GM18907 (cell line): Measurements from ENCODE around the gene LTB4R.

ENCODE experiments used
- ATAC-seq: cut with Tn5 transposase; IDR thresholded peaks from one replicate; pipeline ENCODE4 v1.9.1; 2021; ENCODE audit warnings: mild to moderate bottlenecking, moderate library complexity; ENCODE audit not compliant: unreplicated experiment

LTB4R gene

GRCh38 chr14:24299255-24300191, 11.8 kb upstream of the LTB4R start, which contains the start of the genes DHRS1 and NOP9:
Gene DHRS1 (minus strand): TSS chr14:24299780. CDS start chr14:24299106, 674 bp downstream.
Gene NOP9 (plus strand): TSS chr14:24299850. CDS start chr14:24299955, 105 bp downstream.
- peak; percentile 71 for ATAC-seq

- no peak for ATAC-seq
These were observed 10.8 kb upstream of the LTB4R start for GRCh38 chr14:24300326-24300980.

- ATAC-seq, result no peak
These were observed 7.3 kb upstream of the LTB4R start for GRCh38 chr14:24304019-24304387.

GRCh38 chr14:24307156-24307574, 4.1 kb upstream of the LTB4R start:
- ATAC-seq, result no peak

- ATAC-seq, result no peak
These were observed 3.5 kb upstream of the LTB4R start, which contains the start of gene CIDEB for GRCh38 chr14:24307575-24308341. Gene CIDEB (minus strand): TSS chr14:24307977. CDS start chr14:24307858, 119 bp downstream.

- no peak for ATAC-seq
These were observed 2.8 kb upstream of the LTB4R start for GRCh38 chr14:24308342-24309124.

GRCh38 chr14:24309538-24310264, 1.6 kb upstream of the LTB4R start, which contains the start of gene LTB4R2:
Gene LTB4R2 (plus strand): TSS chr14:24310140. CDS start chr14:24310665, 525 bp downstream.
- no peak for ATAC-seq

GRCh38 chr14:24310265-24310645, 1.0 kb upstream of the LTB4R start:
- ATAC-seq, result no peak

- ATAC-seq, result no peak
These were observed 724 bp downstream of the LTB4R start for GRCh38 chr14:24311837-24312615.

- no peak for ATAC-seq
These were observed 1.6 kb downstream of the LTB4R start for GRCh38 chr14:24312736-24313507.

- ATAC-seq, result no peak
These were observed 2.6 kb downstream of the LTB4R start for GRCh38 chr14:24313913-24314312.

- no peak for ATAC-seq
These were observed 3.3 kb downstream of the LTB4R start for GRCh38 chr14:24314377-24315193.

- no peak for ATAC-seq
These were observed 4.0 kb downstream of the LTB4R start for GRCh38 chr14:24315243-24315806.

GRCh38 chr14:24315807-24316596, 4.7 kb downstream of the LTB4R start:
- no peak for ATAC-seq

- no peak for ATAC-seq
These were observed 5.3 kb downstream of the LTB4R start for GRCh38 chr14:24316597-24316950.
